DOHH2 (cell line): ENCODE data around the gene SLC25A42.
"Not testable (repeated sequence)": the region's sequence is repeated elsewhere in the genome, so short reads cannot be mapped to it uniquely, and the experiment has no call there.

Source experiments
- EZH2phosphoT487 ChIP-seq: fragments of 200-600 bp; sonication (generic); IDR thresholded peaks from 2 replicates; pipeline ENCODE4 v1.6.1; 2017; ENCODE audit warnings: borderline replicate concordance, mild to moderate bottlenecking, antibody characterized with exemption, low read length, moderate library complexity, mixed read lengths
- TF ChIP-seq, protein P1 (sequence below): fragments of 200-600 bp; sonication (generic); IDR thresholded peaks from one replicate; pipeline ENCODE4 v1.5.1; 2014; ENCODE audit warnings: antibody characterized with exemption, mild to moderate bottlenecking, low read depth, low read length; ENCODE audit not compliant: poor library complexity, severe bottlenecking

DNA sequence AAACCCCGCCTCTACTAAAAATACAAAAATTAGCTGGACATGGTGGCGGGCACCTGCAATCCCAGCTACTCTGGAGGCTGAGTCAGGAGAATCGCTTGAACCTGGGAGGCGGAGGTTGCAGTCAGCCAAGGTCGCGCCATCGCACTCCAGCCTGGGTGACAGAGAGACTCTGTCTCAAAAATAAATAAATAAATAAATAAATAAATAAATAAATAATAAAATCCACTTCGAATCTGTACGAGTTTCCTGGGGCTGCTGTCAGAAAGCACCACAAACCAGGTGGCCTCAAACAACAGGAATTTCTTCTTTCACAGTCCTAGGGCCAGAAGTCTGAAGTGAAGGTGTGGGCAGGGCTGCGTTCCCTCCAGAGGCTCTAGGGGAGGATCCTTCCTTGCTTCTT, 38.8 kb downstream of the SLC25A42 start:
- TF ChIP-seq, protein P1, sequence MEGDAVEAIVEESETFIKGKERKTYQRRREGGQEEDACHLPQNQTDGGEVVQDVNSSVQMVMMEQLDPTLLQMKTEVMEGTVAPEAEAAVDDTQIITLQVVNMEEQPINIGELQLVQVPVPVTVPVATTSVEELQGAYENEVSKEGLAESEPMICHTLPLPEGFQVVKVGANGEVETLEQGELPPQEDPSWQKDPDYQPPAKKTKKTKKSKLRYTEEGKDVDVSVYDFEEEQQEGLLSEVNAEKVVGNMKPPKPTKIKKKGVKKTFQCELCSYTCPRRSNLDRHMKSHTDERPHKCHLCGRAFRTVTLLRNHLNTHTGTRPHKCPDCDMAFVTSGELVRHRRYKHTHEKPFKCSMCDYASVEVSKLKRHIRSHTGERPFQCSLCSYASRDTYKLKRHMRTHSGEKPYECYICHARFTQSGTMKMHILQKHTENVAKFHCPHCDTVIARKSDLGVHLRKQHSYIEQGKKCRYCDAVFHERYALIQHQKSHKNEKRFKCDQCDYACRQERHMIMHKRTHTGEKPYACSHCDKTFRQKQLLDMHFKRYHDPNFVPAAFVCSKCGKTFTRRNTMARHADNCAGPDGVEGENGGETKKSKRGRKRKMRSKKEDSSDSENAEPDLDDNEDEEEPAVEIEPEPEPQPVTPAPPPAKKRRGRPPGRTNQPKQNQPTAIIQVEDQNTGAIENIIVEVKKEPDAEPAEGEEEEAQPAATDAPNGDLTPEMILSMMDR = not testable (repeated sequence)
- not testable (repeated sequence) for TF ChIP-seq EZH2phosphoT487
